Esophagus mucosa (tissue), 1 donor: ENCODE measurements around the gene KRT25. TPM values are rescaled to one million over a fixed set of nuclear protein-coding genes. Genes with fewer than 3 reads are reported as not detected.

ENCODE experiments used
- total RNA-seq: library from RNA; stranded (reverse); gene quantifications from one replicate; pipeline ENCODE4 v1.2.4, GENCODE V29; 2023
- donor health status: DM: yes; HTN: yes; CAD: no.

The KRT25 gene
- total RNA-seq, 1 donor from 2014 or later, result not detected

Other genes starting within 250 kb of the KRT25 start
- 0.48 TPM for gene CCR7, start 189.9 kb downstream of the KRT25 start, total RNA-seq
- 51.7 TPM for gene SMARCE1, start 107.5 kb downstream of the KRT25 start, total RNA-seq
- 0.20 TPM for gene KRT222, start 90.2 kb downstream of the KRT25 start, total RNA-seq
- gene KRT24, start 51.6 kb downstream of the KRT25 start, total RNA-seq, result 10.0 TPM
- gene KRT26, start 16.9 kb upstream of the KRT25 start, total RNA-seq, result not detected
- gene KRT27, start 27.2 kb upstream of the KRT25 start, total RNA-seq, result not detected
- not detected for gene KRT28, start 44.6 kb upstream of the KRT25 start, total RNA-seq
- 50.3 TPM for gene KRT10, start 67.3 kb upstream of the KRT25 start, total RNA-seq
- gene KRT12, start 111.9 kb upstream of the KRT25 start, total RNA-seq, result not detected
- gene KRT20, start 129.9 kb upstream of the KRT25 start, total RNA-seq, result 0.20 TPM
- gene KRT23, start 182.3 kb upstream of the KRT25 start, total RNA-seq, result 3.1 TPM
- gene KRT39, start 211.6 kb upstream of the KRT25 start, total RNA-seq, result not detected
- gene KRT40, start 229.0 kb upstream of the KRT25 start, total RNA-seq, result not detected
- gene KRTAP3-3, start 238.8 kb upstream of the KRT25 start, total RNA-seq, result not detected
- not detected for gene KRTAP3-2, start 244.6 kb upstream of the KRT25 start, total RNA-seq